ENCODE measurements around the gene FAM170B.

The FAM170B gene

GRCh38 chr10:49114718-49115014, 19.2 kb downstream of the FAM170B start:
- H3K36me3 ChIP-seq (ENCODE audit: control insufficient read depth in 2 of 2, insufficient read depth in 2 of 2, low read length in 2 of 2): no peaks in the 10 kb centered on the region
- H3K9ac ChIP-seq (ENCODE audit: low read depth in 1 of 2, low read length in 2 of 2): peak overlapping the region; percentile 52 to 61
- no peaks in the 10 kb centered on the region for H3K9me3 ChIP-seq (ENCODE audit: control insufficient read depth in 2 of 2, low read length in 2 of 2)
- peak overlapping the region; percentile 28 to 29 for H3K27ac ChIP-seq (ENCODE audit: low read depth in 2 of 2, low read length in 2 of 2)
- peaks cover 0 to 3% of the 10 kb centered on the region in 2 donors for H3K4me1 ChIP-seq (ENCODE audit: control insufficient read depth in 2 of 2, insufficient read depth in 2 of 2, low read length in 2 of 2)
- H3K4me3 ChIP-seq (ENCODE audit: low read length in 2 of 2): peak overlapping the region; percentile 43 to 68
- peaks cover 4 to 7% of the 10 kb centered on the region in 2 donors for H3K27me3 ChIP-seq (ENCODE audit: control insufficient read depth in 2 of 2, insufficient read depth in 2 of 2, low read length in 2 of 2)

GRCh38 chr10:49113741-49114141, 20.1 kb downstream of the FAM170B start:
- Histone ChIP-seq H3K4me1 (ENCODE audit: control insufficient read depth in 2 of 2, insufficient read depth in 2 of 2, low read length in 2 of 2) (peaks cover 0 to 3% of the 10 kb centered on the region in 2 donors), H3K9ac (ENCODE audit: low read depth in 1 of 2, low read length in 2 of 2) (peak overlapping the region in 1 of 2 donors; percentile 26), H3K9me3 (ENCODE audit: control insufficient read depth in 2 of 2, low read length in 2 of 2) (no peaks in the 10 kb centered on the region), H3K27me3 (ENCODE audit: control insufficient read depth in 2 of 2, insufficient read depth in 2 of 2, low read length in 2 of 2) (peaks cover 4 to 7% of the 10 kb centered on the region in 2 donors), H3K36me3 (ENCODE audit: control insufficient read depth in 2 of 2, insufficient read depth in 2 of 2, low read length in 2 of 2) (no peaks in the 10 kb centered on the region), H3K4me3 (ENCODE audit: low read length in 2 of 2) (peak overlapping the region in 1 of 2 donors; percentile 28), H3K27ac (ENCODE audit: low read depth in 2 of 2, low read length in 2 of 2) (no peak overlapping the region)

GRCh38 chr10:49112851-49113250, 21.0 kb downstream of the FAM170B start:
- Histone ChIP-seq H3K4me1 (ENCODE audit: control insufficient read depth in 2 of 2, insufficient read depth in 2 of 2, low read length in 2 of 2) (peaks cover 0 to 3% of the 10 kb centered on the region in 2 donors), H3K9me3 (ENCODE audit: control insufficient read depth in 2 of 2, low read length in 2 of 2) (no peaks in the 10 kb centered on the region), H3K36me3 (ENCODE audit: control insufficient read depth in 2 of 2, insufficient read depth in 2 of 2, low read length in 2 of 2) (no peaks in the 10 kb centered on the region), H3K27me3 (ENCODE audit: control insufficient read depth in 2 of 2, insufficient read depth in 2 of 2, low read length in 2 of 2) (peaks cover 4 to 7% of the 10 kb centered on the region in 2 donors), H3K27ac (ENCODE audit: low read depth in 2 of 2, low read length in 2 of 2) (no peak overlapping the region), H3K4me3 (ENCODE audit: low read length in 2 of 2) (no peak overlapping the region), H3K9ac (ENCODE audit: low read depth in 1 of 2, low read length in 2 of 2) (no peak overlapping the region)

GRCh38 chr10:49112098-49112497, 21.7 kb downstream of the FAM170B start:
- no peak overlapping the region for H3K27ac ChIP-seq (ENCODE audit: low read depth in 2 of 2, low read length in 2 of 2)
- peaks cover 0 to 3% of the 10 kb centered on the region in 2 donors for H3K4me1 ChIP-seq (ENCODE audit: control insufficient read depth in 2 of 2, insufficient read depth in 2 of 2, low read length in 2 of 2)
- H3K9ac ChIP-seq (ENCODE audit: low read depth in 1 of 2, low read length in 2 of 2): no peak overlapping the region
- no peaks in the 10 kb centered on the region for H3K9me3 ChIP-seq (ENCODE audit: control insufficient read depth in 2 of 2, low read length in 2 of 2)
- no peaks in the 10 kb centered on the region for H3K36me3 ChIP-seq (ENCODE audit: control insufficient read depth in 2 of 2, insufficient read depth in 2 of 2, low read length in 2 of 2)
- H3K4me3 ChIP-seq (ENCODE audit: low read length in 2 of 2): no peak overlapping the region
- H3K27me3 ChIP-seq (ENCODE audit: control insufficient read depth in 2 of 2, insufficient read depth in 2 of 2, low read length in 2 of 2): peaks cover 4 to 7% of the 10 kb centered on the region in 2 donors

GRCh38 chr10:49111320-49111698, 22.5 kb downstream of the FAM170B start:
- Histone ChIP-seq H3K4me3 (ENCODE audit: low read length in 2 of 2) (no peak overlapping the region), H3K4me1 (ENCODE audit: control insufficient read depth in 2 of 2, insufficient read depth in 2 of 2, low read length in 2 of 2) (peaks cover 0 to 3% of the 10 kb centered on the region in 2 donors), H3K36me3 (ENCODE audit: control insufficient read depth in 2 of 2, insufficient read depth in 2 of 2, low read length in 2 of 2) (no peaks in the 10 kb centered on the region), H3K9ac (ENCODE audit: low read depth in 1 of 2, low read length in 2 of 2) (no peak overlapping the region), H3K9me3 (ENCODE audit: control insufficient read depth in 2 of 2, low read length in 2 of 2) (no peaks in the 10 kb centered on the region), H3K27me3 (ENCODE audit: control insufficient read depth in 2 of 2, insufficient read depth in 2 of 2, low read length in 2 of 2) (peaks cover 4% of the 10 kb centered on the region in 2 donors), H3K27ac (ENCODE audit: low read depth in 2 of 2, low read length in 2 of 2) (no peak overlapping the region)

- no peaks in the 10 kb centered on the region for H3K9me3 ChIP-seq (ENCODE audit: control insufficient read depth in 2 of 2, low read length in 2 of 2)
- H3K4me3 ChIP-seq (ENCODE audit: low read length in 2 of 2): no peak overlapping the region
- peaks cover 0 to 3% of the 10 kb centered on the region in 2 donors for H3K4me1 ChIP-seq (ENCODE audit: control insufficient read depth in 2 of 2, insufficient read depth in 2 of 2, low read length in 2 of 2)
- H3K9ac ChIP-seq (ENCODE audit: low read depth in 1 of 2, low read length in 2 of 2): no peak overlapping the region
- no peaks in the 10 kb centered on the region for H3K36me3 ChIP-seq (ENCODE audit: control insufficient read depth in 2 of 2, insufficient read depth in 2 of 2, low read length in 2 of 2)
- H3K27me3 ChIP-seq (ENCODE audit: control insufficient read depth in 2 of 2, insufficient read depth in 2 of 2, low read length in 2 of 2): peaks cover 2 to 3% of the 10 kb centered on the region in 2 donors
- no peak overlapping the region for H3K27ac ChIP-seq (ENCODE audit: low read depth in 2 of 2, low read length in 2 of 2)
These were observed 23.0 kb downstream of the FAM170B start for GRCh38 chr10:49110684-49111319.

- Histone ChIP-seq H3K27me3 (ENCODE audit: control insufficient read depth in 2 of 2, insufficient read depth in 2 of 2, low read length in 2 of 2) (peaks cover 0 to 2% of the 10 kb centered on the region in 2 donors), H3K9me3 (ENCODE audit: control insufficient read depth in 2 of 2, low read length in 2 of 2) (no peaks in the 10 kb centered on the region), H3K9ac (ENCODE audit: low read depth in 1 of 2, low read length in 2 of 2) (no peak overlapping the region), H3K4me1 (ENCODE audit: control insufficient read depth in 2 of 2, insufficient read depth in 2 of 2, low read length in 2 of 2) (no peaks in the 10 kb centered on the region), H3K36me3 (ENCODE audit: control insufficient read depth in 2 of 2, insufficient read depth in 2 of 2, low read length in 2 of 2) (no peaks in the 10 kb centered on the region), H3K27ac (ENCODE audit: low read depth in 2 of 2, low read length in 2 of 2) (no peak overlapping the region), H3K4me3 (ENCODE audit: low read length in 2 of 2) (no peak overlapping the region)
These were observed 24.0 kb downstream of the FAM170B start for GRCh38 chr10:49109669-49110340.

GRCh38 chr10:49108656-49109055, 25.2 kb downstream of the FAM170B start:
- Histone ChIP-seq H3K4me1 (ENCODE audit: control insufficient read depth in 2 of 2, insufficient read depth in 2 of 2, low read length in 2 of 2) (no peaks in the 10 kb centered on the region), H3K4me3 (ENCODE audit: low read length in 2 of 2) (no peak overlapping the region), H3K9me3 (ENCODE audit: control insufficient read depth in 2 of 2, low read length in 2 of 2) (no peaks in the 10 kb centered on the region), H3K27me3 (ENCODE audit: control insufficient read depth in 2 of 2, insufficient read depth in 2 of 2, low read length in 2 of 2) (peaks cover 0 to 2% of the 10 kb centered on the region in 2 donors), H3K27ac (ENCODE audit: low read depth in 2 of 2, low read length in 2 of 2) (no peak overlapping the region), H3K9ac (ENCODE audit: low read depth in 1 of 2, low read length in 2 of 2) (no peak overlapping the region), H3K36me3 (ENCODE audit: control insufficient read depth in 2 of 2, insufficient read depth in 2 of 2, low read length in 2 of 2) (no peaks in the 10 kb centered on the region)

- no peaks in the 10 kb centered on the region for H3K4me1 ChIP-seq (ENCODE audit: control insufficient read depth in 2 of 2, insufficient read depth in 2 of 2, low read length in 2 of 2)
- no peaks in the 10 kb centered on the region for H3K27me3 ChIP-seq (ENCODE audit: control insufficient read depth in 2 of 2, insufficient read depth in 2 of 2, low read length in 2 of 2)
- H3K36me3 ChIP-seq (ENCODE audit: control insufficient read depth in 2 of 2, insufficient read depth in 2 of 2, low read length in 2 of 2): no peaks in the 10 kb centered on the region
- no peak overlapping the region for H3K4me3 ChIP-seq (ENCODE audit: low read length in 2 of 2)
- no peak overlapping the region for H3K9ac ChIP-seq (ENCODE audit: low read depth in 1 of 2, low read length in 2 of 2)
- no peaks in the 10 kb centered on the region for H3K9me3 ChIP-seq (ENCODE audit: control insufficient read depth in 2 of 2, low read length in 2 of 2)
- H3K27ac ChIP-seq (ENCODE audit: low read depth in 2 of 2, low read length in 2 of 2): no peak overlapping the region
These were observed 25.9 kb downstream of the FAM170B start for GRCh38 chr10:49107887-49108267.

GRCh38 chr10:49107111-49107886, 26.5 kb downstream of the FAM170B start:
- Histone ChIP-seq H3K4me1 (ENCODE audit: control insufficient read depth in 2 of 2, insufficient read depth in 2 of 2, low read length in 2 of 2) (no peaks in the 10 kb centered on the region), H3K27ac (ENCODE audit: low read depth in 2 of 2, low read length in 2 of 2) (no peak overlapping the region)

More at GRCh38 chr10:49107111-49107886, 26.5 kb downstream of the FAM170B start:
- Histone ChIP-seq H3K9me3 (ENCODE audit: control insufficient read depth in 2 of 2, low read length in 2 of 2) (no peaks in the 10 kb centered on the region), H3K27me3 (ENCODE audit: control insufficient read depth in 2 of 2, insufficient read depth in 2 of 2, low read length in 2 of 2) (no peaks in the 10 kb centered on the region), H3K9ac (ENCODE audit: low read depth in 1 of 2, low read length in 2 of 2) (no peak overlapping the region), H3K36me3 (ENCODE audit: control insufficient read depth in 2 of 2, insufficient read depth in 2 of 2, low read length in 2 of 2) (no peaks in the 10 kb centered on the region), H3K4me3 (ENCODE audit: low read length in 2 of 2) (no peak overlapping the region)

Data from mucosa of rectum (tissue), 2 donors.